A673 (cell line): ENCODE measurements around the gene PTH1R. TPM values are rescaled to one million over a fixed set of nuclear protein-coding genes. Genes with fewer than 3 reads are reported as not detected.

Experiments
- BruUV-seq: library from RNA; stranded (reverse); fragments of 400-500 nt; replicated peaks from 2 replicates; lab custom pipeline; 2021; lab: Mats Ljungman, UMichigan
- CTCF ChIA-PET: fragments of 300-600 bp; sonication (Branson Sonifier 250); formaldehyde crosslinking; loops from one replicate; lab custom pipeline; 2022; ENCODE audit warnings: antibody characterized with exemption; lab: Charles Lee
- POLR2A ChIA-PET: fragments of 300-600 bp; sonication (Branson Sonifier 250); formaldehyde crosslinking; loops from one replicate; lab custom pipeline; 2022; ENCODE audit warnings: antibody characterized with exemption; ENCODE audit not compliant: low non-redundant PET; lab: Charles Lee
- DNase-seq: peaks from one replicate; pipeline ENCODE4 v3.0.0-alpha.2; 2015; ENCODE audit warnings: low spot score
- H3K27ac ChIP-seq: fragments of 200-600 bp; sonication (generic); 2 replicates; pipeline ENCODE4 v1.5.1; 2016; ENCODE audit warnings: mixed run types, low read depth, mild to moderate bottlenecking, mixed read lengths, antibody characterized with exemption, low read length; ENCODE audit not compliant: poor library complexity, severe bottlenecking
- H3K27me3 ChIP-seq: fragments of 200-600 bp; sonication (generic); replicated peaks from 2 replicates; pipeline ENCODE4 v1.6.1; 2017; ENCODE audit warnings: mixed run types, low read depth, mild to moderate bottlenecking, mixed read lengths, antibody characterized with exemption, low read length; ENCODE audit not compliant: insufficient read depth, poor library complexity
- H3K36me3 ChIP-seq: fragments of 200-600 bp; sonication (generic); 2 replicates; pipeline ENCODE4 v1.6.1; 2016; ENCODE audit warnings: mixed run types, mild to moderate bottlenecking, mixed read lengths, antibody characterized with exemption, low read length; ENCODE audit not compliant: insufficient read depth, poor library complexity, severe bottlenecking
- H3K4me1 ChIP-seq: fragments of 200-600 bp; sonication (generic); 2 replicates; pipeline ENCODE4 v1.6.1; 2017; ENCODE audit warnings: mixed run types, mild to moderate bottlenecking, mixed read lengths, antibody characterized with exemption, low read length; ENCODE audit not compliant: insufficient read depth, poor library complexity, severe bottlenecking
- H3K4me3 ChIP-seq: fragments of 200-600 bp; sonication (generic); 2 replicates; pipeline ENCODE4 v1.5.1; 2016; ENCODE audit warnings: low read depth, mixed run types, mild to moderate bottlenecking, mixed read lengths, low read length; ENCODE audit not compliant: poor library complexity, severe bottlenecking
- H3K9me3 ChIP-seq: fragments of 200-600 bp; sonication (generic); 2 replicates; pipeline ENCODE4 v1.6.1; 2016; ENCODE audit warnings: mixed run types, low read depth, mild to moderate bottlenecking, mixed read lengths, antibody characterized with exemption, low read length; ENCODE audit not compliant: poor library complexity, severe bottlenecking
- CTCF ChIP-seq: fragments of 300-800, 200-600 bp; sonication (generic); conservative IDR thresholded peaks from 2 replicates; pipeline ENCODE4 v1.5.1; 2017; ENCODE audit warnings: low read depth, mild to moderate bottlenecking, antibody characterized with exemption, low read length, moderate library complexity, mixed read lengths
- EZH2 ChIP-seq: fragments of 200-600 bp; sonication (generic); IDR thresholded peaks from 2 replicates; pipeline ENCODE4 v1.6.1; 2017; ENCODE audit warnings: borderline replicate concordance, low read depth, mild to moderate bottlenecking, mixed read lengths, antibody characterized with exemption, low read length; ENCODE audit not compliant: poor library complexity, severe bottlenecking
- intact Hi-C: fragments of 100-400 bp; cut with micrococcal nuclease; formaldehyde crosslinking; loops from one replicate; pipeline ENCODE4 v1.10.0; 2022; ENCODE audit not compliant: unreplicated experiment
- total RNA-seq: library from RNA; stranded (reverse); gene quantifications from 2 replicates; pipeline ENCODE4 v1.2.3, GENCODE V29; 2021

Gene PTH1R
- total RNA-seq, 1 experiment from 2014 or later, result 1.2 TPM

- no TSS peak for BruUV-seq
- CTCF ChIA-PET, result no interaction called here
- intact Hi-C loops, result no loop called here
- Histone ChIP-seq H3K4me1 (no peaks in the 10 kb centered on the region), H3K27ac (no peak overlapping the region), H3K27me3 (no peaks in the 10 kb centered on the region), H3K36me3 (no peaks in the 10 kb centered on the region), H3K9me3 (no peaks in the 10 kb centered on the region), H3K4me3 (no peak overlapping the region)
- no peak for TF ChIP-seq EZH2
- TF ChIP-seq CTCF, result no peak
- DNase-seq, result no peak
- POLR2A ChIA-PET, result no interaction called here
Measured at GRCh38 chr3:46903341-46904302, 26.1 kb downstream of the PTH1R start.

- no peaks in the 10 kb centered on the region for H3K4me1 ChIP-seq
- H3K9me3 ChIP-seq, result no peaks in the 10 kb centered on the region
- H3K4me3 ChIP-seq, result no peak overlapping the region
- no peaks in the 10 kb centered on the region for H3K36me3 ChIP-seq
- POLR2A ChIA-PET, result no interaction called here
- CTCF ChIA-PET, result no interaction called here
- no peaks in the 10 kb centered on the region for H3K27me3 ChIP-seq
- no peak overlapping the region for H3K27ac ChIP-seq
- intact Hi-C loops, result loop anchor here (5.0 kb wide), 1 partner anchor 37 kb away; no protein-coding TSS in a partner anchor
- no TSS peak for BruUV-seq
- DNase-seq, result no peak
- TF ChIP-seq CTCF (no peak), EZH2 (no peak)
Measured at GRCh38 chr3:46904303-46905212, 27.0 kb downstream of the PTH1R start.

GRCh38 chr3:46905213-46905560 is 27.7 kb downstream of the PTH1R start:
- CTCF ChIA-PET, result no interaction called here
- H3K4me1 ChIP-seq, result peaks cover 3% of the 10 kb centered on the region
- H3K36me3 ChIP-seq, result no peaks in the 10 kb centered on the region
- POLR2A ChIA-PET, result no interaction called here
- no peak for DNase-seq
- H3K27me3 ChIP-seq, result no peaks in the 10 kb centered on the region
- TF ChIP-seq CTCF (no peak), EZH2 (no peak)
- intact Hi-C loops, result loop anchor here (5.0 kb wide), 1 partner anchor 38 kb away; no protein-coding TSS in a partner anchor
- H3K27ac ChIP-seq, result no peak overlapping the region
- BruUV-seq, result no TSS peak
- H3K9me3 ChIP-seq, result no peaks in the 10 kb centered on the region
- H3K4me3 ChIP-seq, result no peak overlapping the region
